ENCODE data around the gene PPFIA2. TPM values are rescaled to one million over a fixed set of nuclear protein-coding genes. Genes with fewer than 3 reads are reported as not detected.

PPFIA2 gene
- total RNA-seq, 1 donor from 2014 or later = 1.0 TPM

- no peaks in the 10 kb centered on the region for H3K27me3 ChIP-seq (ENCODE audit: control insufficient read depth in 3 of 3, insufficient read depth in 3 of 3, low read length in 3 of 3)
- no peak overlapping the region for H3K9ac ChIP-seq (ENCODE audit: low read depth in 1 of 3, low read length in 3 of 3)
- H3K4me1 ChIP-seq (ENCODE audit: control insufficient read depth in 3 of 3, insufficient read depth in 3 of 3, low read length in 3 of 3) = no peaks in the 10 kb centered on the region
- H3K27ac ChIP-seq (ENCODE audit: low read depth, low read length) = no peak overlapping the region
- no peaks in the 10 kb centered on the region for H3K9me3 ChIP-seq (ENCODE audit: control insufficient read depth in 3 of 3, low read length in 3 of 3)
- peaks cover 0 to 3% (median 0%) of the 10 kb centered on the region in 3 donors for H3K36me3 ChIP-seq (ENCODE audit: control insufficient read depth in 3 of 3, insufficient read depth in 3 of 3, low read length in 3 of 3)
- no peak overlapping the region for H3K4me3 ChIP-seq (ENCODE audit: low read length in 3 of 3)
Measured at GRCh38 chr12:81263072-81263471, 496.1 kb downstream of the PPFIA2 start.

GRCh38 chr12:81261508-81262207 lies 497.5 kb downstream of the PPFIA2 start:
- no peak overlapping the region for H3K4me3 ChIP-seq (ENCODE audit: low read length in 3 of 3)
- no peaks in the 10 kb centered on the region for H3K9me3 ChIP-seq (ENCODE audit: control insufficient read depth in 3 of 3, low read length in 3 of 3)
- no peaks in the 10 kb centered on the region for H3K27me3 ChIP-seq (ENCODE audit: control insufficient read depth in 3 of 3, insufficient read depth in 3 of 3, low read length in 3 of 3)
- H3K9ac ChIP-seq (ENCODE audit: low read depth in 1 of 3, low read length in 3 of 3) = no peak overlapping the region
- no peak overlapping the region for H3K27ac ChIP-seq (ENCODE audit: low read depth, low read length)
- H3K36me3 ChIP-seq (ENCODE audit: control insufficient read depth in 3 of 3, insufficient read depth in 3 of 3, low read length in 3 of 3) = peaks cover 0 to 3% (median 0%) of the 10 kb centered on the region in 3 donors
- no peaks in the 10 kb centered on the region for H3K4me1 ChIP-seq (ENCODE audit: control insufficient read depth in 3 of 3, insufficient read depth in 3 of 3, low read length in 3 of 3)

GRCh38 chr12:81259360-81259759 lies 499.8 kb downstream of the PPFIA2 start:
- peaks cover 0 to 7% (median 0%) of the 10 kb centered on the region in 3 donors for H3K36me3 ChIP-seq (ENCODE audit: control insufficient read depth in 3 of 3, insufficient read depth in 3 of 3, low read length in 3 of 3)
- no peak overlapping the region for H3K4me3 ChIP-seq (ENCODE audit: low read length in 3 of 3)
- H3K27ac ChIP-seq (ENCODE audit: low read depth, low read length) = no peak overlapping the region
- no peaks in the 10 kb centered on the region for H3K9me3 ChIP-seq (ENCODE audit: control insufficient read depth in 3 of 3, low read length in 3 of 3)
- no peaks in the 10 kb centered on the region for H3K27me3 ChIP-seq (ENCODE audit: control insufficient read depth in 3 of 3, insufficient read depth in 3 of 3, low read length in 3 of 3)
- H3K9ac ChIP-seq (ENCODE audit: low read depth in 1 of 3, low read length in 3 of 3) = no peak overlapping the region
- no peaks in the 10 kb centered on the region for H3K4me1 ChIP-seq (ENCODE audit: control insufficient read depth in 3 of 3, insufficient read depth in 3 of 3, low read length in 3 of 3)

GRCh38 chr12:81257947-81258551 lies 501.1 kb downstream of the PPFIA2 start:
- Histone ChIP-seq H3K27me3 (ENCODE audit: control insufficient read depth in 3 of 3, insufficient read depth in 3 of 3, low read length in 3 of 3) (no peaks in the 10 kb centered on the region), H3K36me3 (ENCODE audit: control insufficient read depth in 3 of 3, insufficient read depth in 3 of 3, low read length in 3 of 3) (peaks cover 0 to 5% (median 0%) of the 10 kb centered on the region in 3 donors)

GRCh38 chr12:81255947-81256346 lies 503.2 kb downstream of the PPFIA2 start:
- Histone ChIP-seq H3K9ac (ENCODE audit: low read depth in 1 of 3, low read length in 3 of 3) (no peak overlapping the region), H3K4me3 (ENCODE audit: low read length in 3 of 3) (no peak overlapping the region), H3K27me3 (ENCODE audit: control insufficient read depth in 3 of 3, insufficient read depth in 3 of 3, low read length in 3 of 3) (no peaks in the 10 kb centered on the region), H3K27ac (ENCODE audit: low read depth, low read length) (no peak overlapping the region), H3K36me3 (ENCODE audit: control insufficient read depth in 3 of 3, insufficient read depth in 3 of 3, low read length in 3 of 3) (peaks cover 0 to 4% (median 0%) of the 10 kb centered on the region in 3 donors), H3K9me3 (ENCODE audit: control insufficient read depth in 3 of 3, low read length in 3 of 3) (no peaks in the 10 kb centered on the region), H3K4me1 (ENCODE audit: control insufficient read depth in 3 of 3, insufficient read depth in 3 of 3, low read length in 3 of 3) (no peaks in the 10 kb centered on the region)

More at GRCh38 chr12:81257947-81258551, 501.1 kb downstream of the PPFIA2 start:
- H3K27ac ChIP-seq (ENCODE audit: low read depth, low read length) = no peak overlapping the region
- H3K4me3 ChIP-seq (ENCODE audit: low read length in 3 of 3) = no peak overlapping the region
- H3K9me3 ChIP-seq (ENCODE audit: control insufficient read depth in 3 of 3, low read length in 3 of 3) = no peaks in the 10 kb centered on the region
- H3K9ac ChIP-seq (ENCODE audit: low read depth in 1 of 3, low read length in 3 of 3) = no peak overlapping the region
- H3K4me1 ChIP-seq (ENCODE audit: control insufficient read depth in 3 of 3, insufficient read depth in 3 of 3, low read length in 3 of 3) = no peaks in the 10 kb centered on the region

GRCh38 chr12:81255456-81255855 lies 503.7 kb downstream of the PPFIA2 start:
- H3K4me3 ChIP-seq (ENCODE audit: low read length in 3 of 3) = no peak overlapping the region

GRCh38 chr12:81253360-81253759 lies 505.8 kb downstream of the PPFIA2 start:
- Histone ChIP-seq H3K27ac (ENCODE audit: low read depth, low read length) (no peak overlapping the region), H3K9me3 (ENCODE audit: control insufficient read depth in 3 of 3, low read length in 3 of 3) (no peaks in the 10 kb centered on the region), H3K9ac (ENCODE audit: low read depth in 1 of 3, low read length in 3 of 3) (no peak overlapping the region), H3K36me3 (ENCODE audit: control insufficient read depth in 3 of 3, insufficient read depth in 3 of 3, low read length in 3 of 3) (peaks cover 0 to 4% (median 0%) of the 10 kb centered on the region in 3 donors), H3K27me3 (ENCODE audit: control insufficient read depth in 3 of 3, insufficient read depth in 3 of 3, low read length in 3 of 3) (no peaks in the 10 kb centered on the region), H3K4me3 (ENCODE audit: low read length in 3 of 3) (no peak overlapping the region), H3K4me1 (ENCODE audit: control insufficient read depth in 3 of 3, insufficient read depth in 3 of 3, low read length in 3 of 3) (no peaks in the 10 kb centered on the region)

More at GRCh38 chr12:81255456-81255855, 503.7 kb downstream of the PPFIA2 start:
- Histone ChIP-seq H3K27me3 (ENCODE audit: control insufficient read depth in 3 of 3, insufficient read depth in 3 of 3, low read length in 3 of 3) (no peaks in the 10 kb centered on the region), H3K4me1 (ENCODE audit: control insufficient read depth in 3 of 3, insufficient read depth in 3 of 3, low read length in 3 of 3) (no peaks in the 10 kb centered on the region), H3K36me3 (ENCODE audit: control insufficient read depth in 3 of 3, insufficient read depth in 3 of 3, low read length in 3 of 3) (peaks cover 0 to 4% (median 0%) of the 10 kb centered on the region in 3 donors), H3K9me3 (ENCODE audit: control insufficient read depth in 3 of 3, low read length in 3 of 3) (no peaks in the 10 kb centered on the region), H3K27ac (ENCODE audit: low read depth, low read length) (no peak overlapping the region), H3K9ac (ENCODE audit: low read depth in 1 of 3, low read length in 3 of 3) (no peak overlapping the region)

GRCh38 chr12:81252228-81252627 lies 506.9 kb downstream of the PPFIA2 start:
- no peaks in the 10 kb centered on the region for H3K27me3 ChIP-seq (ENCODE audit: control insufficient read depth in 3 of 3, insufficient read depth in 3 of 3, low read length in 3 of 3)
- no peak overlapping the region for H3K4me3 ChIP-seq (ENCODE audit: low read length in 3 of 3)
- H3K9me3 ChIP-seq (ENCODE audit: control insufficient read depth in 3 of 3, low read length in 3 of 3) = no peaks in the 10 kb centered on the region
- no peak overlapping the region for H3K27ac ChIP-seq (ENCODE audit: low read depth, low read length)
- H3K36me3 ChIP-seq (ENCODE audit: control insufficient read depth in 3 of 3, insufficient read depth in 3 of 3, low read length in 3 of 3) = peaks cover 0 to 4% (median 0%) of the 10 kb centered on the region in 3 donors
- no peaks in the 10 kb centered on the region for H3K4me1 ChIP-seq (ENCODE audit: control insufficient read depth in 3 of 3, insufficient read depth in 3 of 3, low read length in 3 of 3)
- no peak overlapping the region for H3K9ac ChIP-seq (ENCODE audit: low read depth in 1 of 3, low read length in 3 of 3)

GRCh38 chr12:81249976-81250375 lies 509.2 kb downstream of the PPFIA2 start:
- Histone ChIP-seq H3K4me1 (ENCODE audit: control insufficient read depth in 3 of 3, insufficient read depth in 3 of 3, low read length in 3 of 3) (no peaks in the 10 kb centered on the region), H3K36me3 (ENCODE audit: control insufficient read depth in 3 of 3, insufficient read depth in 3 of 3, low read length in 3 of 3) (no peaks in the 10 kb centered on the region), H3K27me3 (ENCODE audit: control insufficient read depth in 3 of 3, insufficient read depth in 3 of 3, low read length in 3 of 3) (no peaks in the 10 kb centered on the region), H3K27ac (ENCODE audit: low read depth, low read length) (no peak overlapping the region), H3K9me3 (ENCODE audit: control insufficient read depth in 3 of 3, low read length in 3 of 3) (no peaks in the 10 kb centered on the region), H3K9ac (ENCODE audit: low read depth in 1 of 3, low read length in 3 of 3) (no peak overlapping the region), H3K4me3 (ENCODE audit: low read length in 3 of 3) (no peak overlapping the region)

GRCh38 chr12:81245907-81246570 lies 513.1 kb downstream of the PPFIA2 start:
- Histone ChIP-seq H3K9ac (ENCODE audit: low read depth in 1 of 3, low read length in 3 of 3) (no peak overlapping the region), H3K36me3 (ENCODE audit: control insufficient read depth in 3 of 3, insufficient read depth in 3 of 3, low read length in 3 of 3) (no peaks in the 10 kb centered on the region), H3K27me3 (ENCODE audit: control insufficient read depth in 3 of 3, insufficient read depth in 3 of 3, low read length in 3 of 3) (no peaks in the 10 kb centered on the region), H3K9me3 (ENCODE audit: control insufficient read depth in 3 of 3, low read length in 3 of 3) (no peaks in the 10 kb centered on the region), H3K4me3 (ENCODE audit: low read length in 3 of 3) (no peak overlapping the region), H3K27ac (ENCODE audit: low read depth, low read length) (no peak overlapping the region), H3K4me1 (ENCODE audit: control insufficient read depth in 3 of 3, insufficient read depth in 3 of 3, low read length in 3 of 3) (no peaks in the 10 kb centered on the region)
